DOHH2 (cell line): ENCODE measurements around the gene CAPN12.

ENCODE experiments used
- H3F3A ChIP-seq: fragments of 200-600 bp; sonication (generic), shearing (Covaris generic); 2 replicates; pipeline ENCODE4 v1.6.0; 2016; ENCODE audit warnings: antibody characterized with exemption, mild to moderate bottlenecking; ENCODE audit not compliant: control insufficient read depth, insufficient read depth
- H3K27ac ChIP-seq: fragments of 200-600 bp; sonication (generic); 2 replicates; pipeline ENCODE4 v1.5.1; 2014; ENCODE audit warnings: low read depth, mild to moderate bottlenecking, low read length, moderate library complexity
- H3K27me3 ChIP-seq: fragments of 200-600 bp; sonication (generic); 2 replicates; pipeline ENCODE4 v1.6.1; 2014; ENCODE audit warnings: mild to moderate bottlenecking, low read length, mixed read lengths; ENCODE audit not compliant: control insufficient read depth
- H3K36me3 ChIP-seq: fragments of 200-600 bp; sonication (generic); 2 replicates; pipeline ENCODE4 v1.6.1; 2014; ENCODE audit warnings: mild to moderate bottlenecking, low read length, moderate library complexity, mixed read lengths; ENCODE audit not compliant: control insufficient read depth
- H3K4me1 ChIP-seq: fragments of 200-600 bp; sonication (generic); 2 replicates; pipeline ENCODE4 v1.6.1; 2014; ENCODE audit warnings: mild to moderate bottlenecking, low read length, mixed read lengths; ENCODE audit not compliant: control insufficient read depth
- H3K4me2 ChIP-seq: fragments of 200-600 bp; sonication (generic); 2 replicates; pipeline ENCODE4 v1.6.0; 2014; ENCODE audit warnings: mild to moderate bottlenecking, low read length, moderate library complexity
- H3K4me3 ChIP-seq: fragments of 200-600 bp; sonication (generic); 2 replicates; pipeline ENCODE4 v1.5.1; 2014; ENCODE audit warnings: mild to moderate bottlenecking, low read length, mixed read lengths
- H3K79me2 ChIP-seq: fragments of 200-600 bp; sonication (generic); 2 replicates; pipeline ENCODE4 v1.6.1; 2014; ENCODE audit warnings: mild to moderate bottlenecking, low read length, mixed read lengths; ENCODE audit not compliant: control insufficient read depth
- H3K9me2 ChIP-seq: fragments of 200-600 bp; sonication (generic); replicated peaks from 2 replicates; pipeline ENCODE4 v1.6.1; 2014; ENCODE audit warnings: mild to moderate bottlenecking, low read length, mixed read lengths; ENCODE audit not compliant: control insufficient read depth
- H3K9me3 ChIP-seq: fragments of 200-600 bp; sonication (generic); 2 replicates; pipeline ENCODE4 v1.6.1; 2014; ENCODE audit warnings: antibody characterized with exemption, low read length, mixed read lengths; ENCODE audit not compliant: control insufficient read depth, insufficient read depth
- H4K20me1 ChIP-seq: fragments of 200-600 bp; sonication (generic); 2 replicates; pipeline ENCODE4 v1.6.0; 2014; ENCODE audit warnings: low read depth, mild to moderate bottlenecking, antibody characterized with exemption, low read length, moderate library complexity; ENCODE audit not compliant: control insufficient read depth, insufficient read depth
- CTCF ChIP-seq: fragments of 200-600 bp; sonication (generic); IDR thresholded peaks from one replicate; pipeline ENCODE4 v1.5.1; 2014; ENCODE audit warnings: antibody characterized with exemption, mild to moderate bottlenecking, low read depth, low read length; ENCODE audit not compliant: poor library complexity, severe bottlenecking
- EZH2phosphoT487 ChIP-seq: fragments of 200-600 bp; sonication (generic); IDR thresholded peaks from 2 replicates; pipeline ENCODE4 v1.6.1; 2017; ENCODE audit warnings: borderline replicate concordance, mild to moderate bottlenecking, antibody characterized with exemption, low read length, moderate library complexity, mixed read lengths

CAPN12 gene

GRCh38 chr19:38696729-38697055, 47.6 kb downstream of the CAPN12 start:
- Histone ChIP-seq H3K79me2 (peaks cover 78% of the 10 kb centered on the region), H3K27me3 (no peaks in the 10 kb centered on the region), H3F3A (no peaks in the 10 kb centered on the region), H3K36me3 (peaks cover 24% of the 10 kb centered on the region), H4K20me1 (peaks cover 21% of the 10 kb centered on the region), H3K4me2 (no peak overlapping the region), H3K27ac (no peak overlapping the region), H3K9me2 (no peaks in the 10 kb centered on the region), H3K9me3 (no peaks in the 10 kb centered on the region), H3K4me3 (no peak overlapping the region), H3K4me1 (peaks cover 25% of the 10 kb centered on the region)
- TF ChIP-seq EZH2phosphoT487 = no peak
- TF ChIP-seq CTCF = no peak

- peaks cover 21% of the 10 kb centered on the region for H4K20me1 ChIP-seq
- peaks cover 81% of the 10 kb centered on the region for H3K79me2 ChIP-seq
- H3K4me3 ChIP-seq = no peak overlapping the region
- H3K27ac ChIP-seq = no peak overlapping the region
- H3F3A ChIP-seq = no peaks in the 10 kb centered on the region
- H3K4me1 ChIP-seq = peaks cover 25% of the 10 kb centered on the region
- no peaks in the 10 kb centered on the region for H3K27me3 ChIP-seq
- H3K36me3 ChIP-seq = peaks cover 19% of the 10 kb centered on the region
- no peaks in the 10 kb centered on the region for H3K9me2 ChIP-seq
- no peak overlapping the region for H3K4me2 ChIP-seq
- H3K9me3 ChIP-seq = no peaks in the 10 kb centered on the region
- no peak for TF ChIP-seq EZH2phosphoT487
- no peak for TF ChIP-seq CTCF
Measured at GRCh38 chr19:38695832-38696728, 48.2 kb downstream of the CAPN12 start.

GRCh38 chr19:38695317-38695683, 49.0 kb downstream of the CAPN12 start:
- H3K4me1 ChIP-seq = peaks cover 25% of the 10 kb centered on the region
- no peak overlapping the region for H3K4me2 ChIP-seq
- H4K20me1 ChIP-seq = peaks cover 21% of the 10 kb centered on the region

More at GRCh38 chr19:38695317-38695683, 49.0 kb downstream of the CAPN12 start:
- TF ChIP-seq CTCF = no peak
- no peak for TF ChIP-seq EZH2phosphoT487
- H3K9me3 ChIP-seq = no peaks in the 10 kb centered on the region
- no peak overlapping the region for H3K27ac ChIP-seq
- peaks cover 12% of the 10 kb centered on the region; the same call in 1 of the 2 replicates for H3K36me3 ChIP-seq
- H3K79me2 ChIP-seq = peaks cover 88% of the 10 kb centered on the region
- no peak overlapping the region for H3K4me3 ChIP-seq
- no peaks in the 10 kb centered on the region for H3K27me3 ChIP-seq
- no peaks in the 10 kb centered on the region for H3F3A ChIP-seq
- H3K9me2 ChIP-seq = no peaks in the 10 kb centered on the region
